Skin epidermis (tissue), 12 donors: ENCODE results near the gene P2RY6.

Source experiments
- H3K27ac ChIP-seq, 21 experiments: fragments of 200-600 bp; sonication (generic) in 11 of 21; one replicate each; pipeline ENCODE4 v1.5.0; 2020; ENCODE audit warnings: mild to moderate bottlenecking in 3 of 21, inconsistent platforms in 2 of 21, moderate library complexity in 2 of 21
- H3K4me3 ChIP-seq, 7 experiments: fragments of 200-600 bp; sonication (generic) in 2 of 7; one replicate each; pipeline ENCODE4 v1.5.0; 2020; ENCODE audit warnings: inconsistent platforms in 2 of 7, mild to moderate bottlenecking in 2 of 7, moderate library complexity in 1 of 7

The P2RY6 gene

GRCh38 chr11:73236205-73236765 is 35.9 kb upstream of the P2RY6 start:
- Histone ChIP-seq H3K27ac (no peak overlapping the region), H3K4me3 (no peak overlapping the region)

- Histone ChIP-seq H3K4me3 (no peak overlapping the region), H3K27ac (no peak overlapping the region)
Measured at GRCh38 chr11:73236854-73237253, 35.3 kb upstream of the P2RY6 start.

- no peak overlapping the region for H3K27ac ChIP-seq
- no peak overlapping the region for H3K4me3 ChIP-seq
Measured at GRCh38 chr11:73237471-73238290, 34.5 kb upstream of the P2RY6 start.

GRCh38 chr11:73239111-73239521 is 33.0 kb upstream of the P2RY6 start:
- no peak overlapping the region for H3K4me3 ChIP-seq
- no peak overlapping the region for H3K27ac ChIP-seq

GRCh38 chr11:73239571-73240189 is 32.5 kb upstream of the P2RY6 start:
- Histone ChIP-seq H3K4me3 (no peak overlapping the region), H3K27ac (no peak overlapping the region)

- no peak overlapping the region for H3K4me3 ChIP-seq
- H3K27ac ChIP-seq = no peak overlapping the region
Measured at GRCh38 chr11:73240190-73240781, 31.9 kb upstream of the P2RY6 start.

- Histone ChIP-seq H3K4me3 (no peak overlapping the region), H3K27ac (no peak overlapping the region)
Measured at GRCh38 chr11:73241300-73241699, 30.8 kb upstream of the P2RY6 start.

- Histone ChIP-seq H3K27ac (peak overlapping the region in 3 of 21 experiments; percentile 6 to 27 (median 6)), H3K4me3 (no peak overlapping the region)
Measured at GRCh38 chr11:73242251-73243092, 29.7 kb upstream of the P2RY6 start.

- Histone ChIP-seq H3K27ac (peak overlapping the region in 1 of 21 experiments; percentile 6), H3K4me3 (no peak overlapping the region)
Measured at GRCh38 chr11:73243093-73243485, 29.0 kb upstream of the P2RY6 start.

GRCh38 chr11:73244589-73245240 is 27.4 kb upstream of the P2RY6 start:
- H3K4me3 ChIP-seq = no peak overlapping the region
- no peak overlapping the region for H3K27ac ChIP-seq

- peak overlapping the region in 1 of 21 experiments; percentile 20 for H3K27ac ChIP-seq
Measured at GRCh38 chr11:73245461-73245860, 26.7 kb upstream of the P2RY6 start.

GRCh38 chr11:73246303-73246702 is 25.8 kb upstream of the P2RY6 start:
- Histone ChIP-seq H3K4me3 (no peak overlapping the region), H3K27ac (no peak overlapping the region)

More at GRCh38 chr11:73245461-73245860, 26.7 kb upstream of the P2RY6 start:
- H3K4me3 ChIP-seq = no peak overlapping the region

- no peak overlapping the region for H3K27ac ChIP-seq
Measured at GRCh38 chr11:73248526-73249185, 23.5 kb upstream of the P2RY6 start.

GRCh38 chr11:73249304-73249703 is 22.8 kb upstream of the P2RY6 start:
- Histone ChIP-seq H3K27ac (no peak overlapping the region), H3K4me3 (no peak overlapping the region)

More at GRCh38 chr11:73248526-73249185, 23.5 kb upstream of the P2RY6 start:
- no peak overlapping the region for H3K4me3 ChIP-seq

GRCh38 chr11:73249853-73250783 is 22.0 kb upstream of the P2RY6 start:
- H3K27ac ChIP-seq = no peak overlapping the region
- no peak overlapping the region for H3K4me3 ChIP-seq

GRCh38 chr11:73252577-73253191 is 19.5 kb upstream of the P2RY6 start:
- H3K27ac ChIP-seq = no peak overlapping the region
- H3K4me3 ChIP-seq = no peak overlapping the region
